Lower leg skin (tissue), 4 donors: ENCODE data around the gene PDLIM4. TPM values are rescaled to one million over a fixed set of nuclear protein-coding genes. Genes with fewer than 3 reads are reported as not detected.

ENCODE experiments used
- DNase-seq, 2 donors: peaks; one replicate each; pipeline ENCODE4 v3.0.0-alpha.2; 2019; ENCODE audit warnings: low spot score in 2 of 2
- H3K4me3 ChIP-seq: fragments of 200-600 bp; sonication (generic); 2 replicates; pipeline ENCODE4 v1.5.1; 2017; ENCODE audit warnings: mild to moderate bottlenecking, low read depth; ENCODE audit not compliant: poor library complexity, severe bottlenecking
- CTCF ChIP-seq, 3 donors: fragments of 450-650 bp; IDR thresholded peaks; one replicate each; pipeline ENCODE4 v1.5.1; 2016; ENCODE audit warnings: antibody characterized with exemption in 3 of 3, mild to moderate bottlenecking in 3 of 3, moderate library complexity in 2 of 3
- POLR2A ChIP-seq, 2 donors: fragments of 450-650 bp; IDR thresholded peaks; one replicate each; pipeline ENCODE4 v1.6.1; 2016 to 2017; ENCODE audit warnings: antibody characterized with exemption in 2 of 2, mild to moderate bottlenecking in 1 of 2, moderate library complexity in 1 of 2
- WGBS, 2 donors: methylation state at CpG; one replicate each; pipeline ENCODE4 v1.1.5; 2018; 5-methylcytosine and 5-hydroxymethylcytosine counted together
- intact Hi-C: fragments of 100-400 bp; cut with DNase I; formaldehyde crosslinking; loops from one replicate; pipeline ENCODE4 v1.15.0; 2023; ENCODE audit warnings: low total_unique reads
- total RNA-seq, 4 donors: library from RNA; depleted of rRNA; stranded (reverse); fragments of >200 nt; gene quantifications; one replicate each; pipeline ENCODE4 v1.1.0, GENCODE V29; 2016

PDLIM4 gene
- total RNA-seq, 4 donors from 2014 or later: 52.5 to 191 (median 85.9) TPM

GRCh38 chr5:132219289-132219970, 38.1 kb upstream of the PDLIM4 start:
- TF ChIP-seq POLR2A (IDR thresholded peaks at IDR 0.05): no peak
- TF ChIP-seq CTCF (IDR thresholded peaks at IDR 0.05): no peak
- H3K4me3 ChIP-seq: no peak overlapping the region
- no peak for DNase-seq
- intact Hi-C loops: no loop called here
- 81 to 85% methylated on average over 6 of the region's 6 CpGs for WGBS, 2 donors

GRCh38 chr5:132219981-132220380, 37.5 kb upstream of the PDLIM4 start:
- no peak overlapping the region for H3K4me3 ChIP-seq
- DNase-seq: no peak
- no peak for TF ChIP-seq POLR2A (IDR thresholded peaks at IDR 0.05)
- no peak for TF ChIP-seq CTCF (IDR thresholded peaks at IDR 0.05)
- WGBS, 2 donors: 65 to 67% methylated on average over 1 of the region's 1 CpG
- intact Hi-C loops: no loop called here

- intact Hi-C loops: no loop called here
- no peak overlapping the region for H3K4me3 ChIP-seq
- TF ChIP-seq POLR2A (IDR thresholded peaks at IDR 0.05): no peak
- TF ChIP-seq CTCF (IDR thresholded peaks at IDR 0.05): no peak
- no peak for DNase-seq
- WGBS, 2 donors: 36 to 56% methylated on average over 2 of the region's 2 CpGs
Observed at GRCh38 chr5:132220491-132220890, 37.0 kb upstream of the PDLIM4 start.

GRCh38 chr5:132221781-132222648, 35.5 kb upstream of the PDLIM4 start:
- intact Hi-C loops: no loop called here
- 30 to 47% methylated on average over 6 to 7 of the region's 7 CpGs for WGBS, 2 donors
- H3K4me3 ChIP-seq: no peak overlapping the region
- peak in 1 of 2 donors; percentile 80 for DNase-seq
- TF ChIP-seq CTCF (IDR thresholded peaks at IDR 0.05) (no peak), POLR2A (IDR thresholded peaks at IDR 0.05) (no peak)

- intact Hi-C loops: no loop called here
- WGBS, 2 donors: 76 to 83% methylated on average over 3 of the region's 3 CpGs
- no peak for TF ChIP-seq POLR2A (IDR thresholded peaks at IDR 0.05)
- no peak for TF ChIP-seq CTCF (IDR thresholded peaks at IDR 0.05)
- DNase-seq: no peak
- H3K4me3 ChIP-seq: no peak overlapping the region
Observed at GRCh38 chr5:132222649-132223038, 34.9 kb upstream of the PDLIM4 start.
